Naive thymus-derived CD8-positive, alpha-beta T cell (primary cell): ENCODE results near the gene HCRTR2. TPM values are rescaled to one million over a fixed set of nuclear protein-coding genes. Genes with fewer than 3 reads are reported as not detected.

Source experiments
- ATAC-seq, 2 donors: fragments of 150-1000 bp; cut with Tn5 transposase in 1 of 2; sonication (Bioruptor Pico), chemical (Tn5 transposase) in 1 of 2; 1 replicate in 1 of 2; 2 replicates in 1 of 2; pipeline ENCODE4 v1.10.0; 2021; ENCODE audit warnings: mild to moderate bottlenecking in 2 of 2, moderate library complexity in 2 of 2
- POLR2A ChIA-PET: fragments of 350-600 bp; sonication (Branson Sonifier 250); formaldehyde crosslinking; loops from one replicate; lab custom pipeline; 2021; ENCODE audit warnings: antibody characterized with exemption; lab: Charles Lee
- DNase-seq, 10 donors: peaks; one replicate each; pipeline versions ENCODE4 v3.0.0 to v3.0.0-alpha.2; 2020 to 2022
- H3K27ac Mint-ChIP-seq, 10 donors: one replicate each; pipeline ENCODE4 v1.8.0; 2020 to 2022; ENCODE audit warnings: mild to moderate bottlenecking in 10 of 10, mixed read lengths in 10 of 10, moderate library complexity in 4 of 10, inconsistent platforms in 1 of 10
- H3K27me3 Mint-ChIP-seq, 5 donors: one replicate each; pipeline ENCODE4 v1.8.0; 2021 to 2022; ENCODE audit warnings: mixed read lengths in 5 of 5
- H3K36me3 Mint-ChIP-seq, 3 donors: one replicate each; pipeline ENCODE4 v1.8.0; 2020 to 2022; ENCODE audit warnings: mixed read lengths in 3 of 3, mild to moderate bottlenecking in 2 of 3, inconsistent platforms in 1 of 3
- H3K4me1 Mint-ChIP-seq, 4 donors: one replicate each; pipeline ENCODE4 v1.8.0; 2021 to 2022; ENCODE audit warnings: mixed read lengths in 4 of 4
- H3K4me3 Mint-ChIP-seq, 10 donors: one replicate each; pipeline ENCODE4 v1.8.0; 2020 to 2022; ENCODE audit warnings: mild to moderate bottlenecking in 10 of 10, mixed read lengths in 10 of 10, moderate library complexity in 6 of 10, inconsistent platforms in 1 of 10
- H3K9me3 Mint-ChIP-seq, 9 donors: one replicate each; pipeline ENCODE4 v1.8.0; 2020 to 2022; ENCODE audit warnings: mixed read lengths in 9 of 9, mild to moderate bottlenecking in 3 of 9, inconsistent platforms in 1 of 9, moderate library complexity in 1 of 9
- polyA plus RNA-seq, 3 donors: library from polyadenylated mRNA; unstranded; fragments of 300-500 nt; fragmentation: Illumina TruSeq; gene quantifications; one replicate each; pipeline ENCODE4 v1.2.3, GENCODE V29; 2021
- total RNA-seq, 8 experiments: library from RNA in 2 of 8; stranded (reverse) in 2 of 8; gene quantifications; one replicate each; pipeline ENCODE4 v1.2.3 and lab custom pipeline; 2021 to 2026

The HCRTR2 gene
- total and polyA plus RNA-seq, 5 experiments from 2014 or later, result not detected

- H3K4me3 Mint-ChIP-seq, result no peak overlapping the region
- H3K4me1 Mint-ChIP-seq, result no peaks in the 10 kb centered on the region
- H3K36me3 Mint-ChIP-seq, result no peaks in the 10 kb centered on the region
- H3K27me3 Mint-ChIP-seq, result no peaks in the 10 kb centered on the region
- DNase-seq (no peak), ATAC-seq (no peak)
- POLR2A ChIA-PET, result no interaction called here
- H3K27ac Mint-ChIP-seq, result no peak overlapping the region
- peaks cover 0 to 15% (median 10%) of the 10 kb centered on the region in 9 donors for H3K9me3 Mint-ChIP-seq
These were observed 125.1 kb downstream of the HCRTR2 start for GRCh38 chr6:55299286-55299985.

- Mint-ChIP-seq H3K9me3 (peaks cover 0 to 23% (median 6%) of the 10 kb centered on the region in 9 donors), H3K36me3 (no peaks in the 10 kb centered on the region), H3K4me1 (no peaks in the 10 kb centered on the region), H3K27me3 (no peaks in the 10 kb centered on the region), H3K4me3 (no peak overlapping the region), H3K27ac (no peak overlapping the region)
- POLR2A ChIA-PET, result no interaction called here
- DNase-seq, result no peak
- no peak for ATAC-seq
These were observed 130.4 kb downstream of the HCRTR2 start for GRCh38 chr6:55304747-55305146.

DNA sequence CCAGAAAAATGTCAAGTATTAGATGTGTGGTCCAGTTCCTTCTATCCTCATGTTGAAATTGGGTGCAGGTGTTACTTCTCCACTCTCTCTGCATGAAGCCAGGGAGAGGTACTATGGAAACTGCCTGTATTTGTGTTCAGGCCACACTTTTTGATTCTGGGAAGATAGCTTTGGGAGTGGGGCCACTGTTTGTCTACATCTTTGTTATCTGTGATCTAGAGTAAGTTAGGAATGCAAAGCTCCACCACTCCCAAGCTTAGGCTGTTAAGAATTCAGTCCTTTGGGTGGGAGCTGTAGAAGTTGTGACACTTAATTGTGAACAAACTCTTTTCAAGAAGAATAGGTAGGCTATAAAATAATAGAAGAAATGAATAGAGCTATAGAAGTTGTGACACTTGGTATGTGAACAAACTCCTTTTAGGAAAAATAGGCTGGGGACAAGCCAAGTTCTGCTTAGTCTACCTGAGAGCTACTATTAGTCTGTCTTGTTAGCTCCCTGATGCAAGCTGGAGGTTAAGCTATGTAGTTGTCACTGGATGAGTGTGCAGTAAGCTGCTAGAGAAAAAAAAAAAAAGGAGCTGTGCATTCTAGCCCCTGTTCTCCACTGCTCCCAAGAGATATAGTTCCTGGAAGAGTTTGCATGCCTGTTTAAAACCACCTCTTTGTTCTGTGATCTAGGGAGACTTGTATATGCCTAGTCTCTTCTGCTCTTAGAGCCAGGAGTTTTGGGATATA lies 145.8 kb downstream of the HCRTR2 start:
- H3K27me3 Mint-ChIP-seq, result no peaks in the 10 kb centered on the region
- no peak overlapping the region for H3K4me3 Mint-ChIP-seq
- no peaks in the 10 kb centered on the region for H3K36me3 Mint-ChIP-seq
- peaks cover 0 to 57% (median 17%) of the 10 kb centered on the region in 9 donors for H3K9me3 Mint-ChIP-seq
- DNase-seq (no peak), ATAC-seq (no peak)
- POLR2A ChIA-PET, result no interaction called here
- no peak overlapping the region for H3K27ac Mint-ChIP-seq
- no peaks in the 10 kb centered on the region for H3K4me1 Mint-ChIP-seq

GRCh38 chr6:55320696-55321086 lies 146.4 kb downstream of the HCRTR2 start:
- ATAC-seq (no peak), DNase-seq (no peak)
- no peak overlapping the region for H3K27ac Mint-ChIP-seq
- H3K36me3 Mint-ChIP-seq, result no peaks in the 10 kb centered on the region
- peaks cover 0 to 56% (median 16%) of the 10 kb centered on the region in 9 donors for H3K9me3 Mint-ChIP-seq
- H3K4me3 Mint-ChIP-seq, result no peak overlapping the region
- H3K4me1 Mint-ChIP-seq, result no peaks in the 10 kb centered on the region
- POLR2A ChIA-PET, result no interaction called here
- H3K27me3 Mint-ChIP-seq, result no peaks in the 10 kb centered on the region

DNA sequence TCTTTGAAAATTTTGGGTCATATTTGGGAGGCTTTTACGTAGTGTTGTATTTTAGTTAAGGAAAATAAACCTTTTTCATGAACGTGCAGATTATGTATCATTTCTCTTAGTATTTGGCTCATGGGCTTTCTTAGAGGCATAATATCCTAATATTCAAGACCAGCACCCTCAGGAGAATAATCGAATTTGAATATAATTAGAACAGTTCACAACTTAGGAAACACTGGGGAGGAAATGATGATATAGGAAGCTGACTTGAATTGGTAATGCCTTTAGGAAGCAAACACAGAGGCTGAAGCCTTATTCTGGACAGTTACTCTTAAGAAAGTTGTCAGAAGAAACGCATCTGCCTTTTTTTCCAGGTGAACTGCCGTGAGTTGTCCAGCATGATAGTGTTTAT lies 152.9 kb downstream of the HCRTR2 start, which contains the start of gene GFRAL:
Gene GFRAL (plus strand): TSS at position 301 of the 400 bp plus-strand sequence. CDS start 86 bp downstream, at position 387.
- POLR2A ChIA-PET, result no interaction called here

More for the DNA sequence above, 152.9 kb downstream of the HCRTR2 start, which contains the start of gene GFRAL:
- no peaks in the 10 kb centered on the region for H3K27me3 Mint-ChIP-seq
- H3K9me3 Mint-ChIP-seq, result peaks cover 0 to 23% (median 6%) of the 10 kb centered on the region in 9 donors
- H3K27ac Mint-ChIP-seq, result no peak within 1 kb of the TSS
- ATAC-seq (no peak), DNase-seq (no peak)
- H3K4me1 Mint-ChIP-seq, result no peaks in the 10 kb centered on the region
- no peaks in the 10 kb centered on the region for H3K36me3 Mint-ChIP-seq
- H3K4me3 Mint-ChIP-seq, result no peak within 1 kb of the TSS

Other genes starting within 250 kb of the HCRTR2 start
- not detected for gene GFRAL, start 153.0 kb downstream of the HCRTR2 start, total RNA-seq
- gene GFRAL, start 153.0 kb downstream of the HCRTR2 start, polyA plus RNA-seq, result not detected